Measurements from ENCODE around the gene ARFRP1.
A peak's percentile ranks its signal among the peaks of the same experiment; 100 is the strongest.

Gene ARFRP1

DNA sequence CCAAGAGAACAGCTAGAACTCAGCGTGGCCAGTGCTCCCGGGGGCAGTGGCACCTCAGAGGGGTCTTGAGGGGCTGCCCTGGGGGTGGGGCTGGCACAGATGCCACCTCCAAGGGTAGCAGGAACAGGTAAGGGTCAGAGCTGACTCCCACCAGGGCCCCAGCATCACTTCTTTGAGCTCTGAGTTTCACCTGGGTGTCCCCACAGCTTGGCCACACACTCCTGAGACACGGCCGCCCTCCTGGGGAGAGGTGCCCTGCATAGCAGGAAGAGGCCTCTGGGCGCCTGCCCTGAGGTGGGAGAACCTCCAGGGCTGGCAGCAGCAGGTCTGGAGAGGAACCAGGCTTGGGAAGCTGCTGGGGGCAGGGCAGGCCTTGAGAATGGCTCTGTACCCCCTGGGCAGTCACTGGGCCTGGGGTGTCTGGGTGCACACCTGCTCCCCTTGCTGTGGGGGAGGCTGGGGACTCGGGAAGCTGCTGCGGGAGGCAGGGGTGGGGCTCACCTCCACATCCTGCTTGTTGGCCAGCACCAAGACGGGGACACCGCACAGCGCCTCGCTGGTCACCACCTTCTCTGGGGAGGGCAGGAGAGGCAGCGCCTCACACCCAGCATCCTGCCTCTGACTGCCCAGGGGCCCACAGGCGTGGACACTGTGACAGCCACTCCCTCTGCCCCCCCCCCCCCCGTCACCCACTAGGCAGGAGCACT lies 6.3 kb downstream of the ARFRP1 start:
- DNase-seq, result no peak

DNA sequence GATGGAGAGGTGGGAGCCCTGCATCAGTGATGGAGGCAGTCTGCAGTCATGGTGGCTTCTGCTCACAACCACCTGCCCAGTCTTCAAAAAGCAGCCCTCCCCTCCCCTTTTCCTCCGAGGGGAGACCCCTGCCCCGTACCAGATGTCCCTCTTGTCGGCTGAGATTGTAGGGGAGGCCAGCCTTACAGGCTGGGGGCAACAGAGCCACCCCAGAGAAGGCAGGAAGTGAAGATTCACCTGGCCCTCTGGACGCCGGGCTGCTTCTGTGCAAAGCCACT lies 6.8 kb downstream of the ARFRP1 start:
- DNase-seq, result no peak

DNA sequence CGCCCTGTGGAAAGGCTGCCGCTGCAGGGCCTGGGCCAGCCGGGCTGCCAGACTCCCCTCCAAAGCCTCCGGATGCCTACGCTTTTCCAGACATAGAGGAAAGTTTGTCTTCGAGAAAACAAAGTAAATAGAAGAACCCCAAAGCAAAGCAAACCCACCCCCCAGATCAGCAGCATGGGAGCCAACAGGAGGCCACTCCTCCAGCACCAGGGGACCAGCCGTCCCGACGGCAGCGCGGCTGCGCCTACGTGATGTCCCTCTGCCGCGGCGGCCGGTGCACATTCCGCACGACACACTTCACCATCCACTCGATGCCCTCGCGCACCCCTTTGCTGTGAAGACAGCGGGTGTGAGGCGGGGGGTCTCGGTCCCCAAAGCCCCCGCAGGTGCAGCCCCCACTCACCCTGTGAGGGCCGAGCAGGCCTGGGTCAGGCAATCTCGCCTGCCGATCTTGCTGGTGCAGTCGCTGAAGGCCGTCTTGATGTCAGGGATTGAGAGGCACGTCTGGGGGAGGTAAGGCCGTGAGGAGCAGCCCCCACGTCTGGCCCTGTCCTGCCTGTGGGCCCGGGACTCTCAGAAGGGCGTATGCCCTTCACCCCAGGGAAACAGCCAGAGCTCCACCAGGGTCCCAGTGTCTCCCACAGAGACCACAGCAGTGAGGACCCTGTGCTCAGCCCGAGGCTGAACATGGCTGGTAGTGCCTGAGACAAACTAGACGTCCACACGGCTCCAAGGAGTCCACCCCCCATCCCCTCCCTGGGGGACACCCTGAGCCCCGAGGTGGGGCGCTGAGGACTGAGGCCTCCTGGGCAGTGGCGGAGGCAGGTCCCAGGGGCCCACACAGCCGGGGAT lies 7.4 kb downstream of the ARFRP1 start:
- DNase-seq, result no peak

DNA sequence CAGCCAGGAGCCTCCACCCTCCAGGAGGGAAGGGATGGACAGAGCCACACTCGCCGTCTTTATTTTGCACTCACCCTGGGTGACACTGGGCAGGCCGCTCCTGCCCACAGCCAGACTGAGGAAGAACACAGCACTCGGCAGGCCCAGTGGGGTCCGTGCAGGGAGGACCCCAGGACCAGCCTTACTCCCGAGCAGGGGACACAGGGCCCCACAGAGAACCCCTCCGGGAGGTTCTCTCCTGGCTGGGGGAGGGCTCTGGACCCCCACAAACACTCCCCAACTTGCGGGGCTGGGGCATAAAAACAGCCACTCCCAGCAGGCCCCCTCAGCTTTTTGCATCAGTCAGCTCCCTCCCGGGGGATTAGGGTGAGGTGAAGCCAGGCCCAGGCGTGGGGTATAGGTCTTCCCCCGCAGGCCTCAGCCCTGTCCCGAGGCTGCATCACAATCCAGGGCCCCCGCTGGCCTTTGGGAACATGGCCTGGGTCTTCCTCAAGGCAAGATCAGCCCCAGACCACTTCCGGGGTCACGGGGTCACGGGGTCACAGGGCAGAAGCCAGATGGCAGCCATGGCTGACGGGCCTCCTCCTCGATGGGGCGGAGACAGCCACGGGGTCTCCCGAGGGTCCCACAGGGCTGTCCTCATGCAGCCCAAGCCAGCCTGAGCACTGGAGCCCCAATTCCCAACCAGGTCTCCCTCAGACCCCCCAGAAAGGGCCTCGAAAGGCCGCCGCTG lies 8.1 kb downstream of the ARFRP1 start:
- no peak for DNase-seq

DNA sequence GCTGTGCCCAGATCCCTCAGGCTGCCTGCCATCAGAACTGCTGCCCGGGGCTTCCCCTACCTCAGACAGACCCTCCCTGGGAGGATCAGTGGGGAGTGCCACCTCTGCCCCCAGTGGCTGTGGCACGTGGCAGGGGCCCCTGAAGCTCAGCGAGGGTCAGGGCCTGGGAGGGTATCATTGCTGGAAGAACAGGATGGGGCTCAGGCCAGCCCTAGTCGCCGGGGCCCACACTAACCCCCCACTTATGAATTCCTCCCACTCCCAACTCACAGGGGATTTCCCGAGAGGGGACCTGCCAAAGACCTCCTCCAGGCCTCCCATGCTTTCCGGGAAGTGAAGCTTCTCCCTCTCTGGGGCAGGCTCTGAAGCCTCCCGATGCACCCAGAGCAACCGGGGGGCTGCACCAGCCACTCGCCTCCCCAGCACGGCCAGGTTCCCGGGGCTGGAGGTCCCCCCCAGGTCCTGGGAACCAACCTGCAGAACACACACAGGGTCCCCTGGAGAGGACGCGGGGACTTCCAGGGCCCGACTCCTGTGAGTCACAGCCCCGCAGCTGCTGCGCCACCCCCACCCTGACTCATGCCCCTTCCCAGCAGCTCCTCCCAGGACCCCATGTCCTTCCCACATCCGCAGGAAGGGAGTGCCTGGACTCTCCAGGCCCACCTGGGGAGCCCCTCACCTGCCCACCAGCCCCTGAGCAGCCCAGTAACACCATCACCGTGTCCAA lies 8.9 kb downstream of the ARFRP1 start:
- DNase-seq, result peak; percentile 79 to 85

DNA sequence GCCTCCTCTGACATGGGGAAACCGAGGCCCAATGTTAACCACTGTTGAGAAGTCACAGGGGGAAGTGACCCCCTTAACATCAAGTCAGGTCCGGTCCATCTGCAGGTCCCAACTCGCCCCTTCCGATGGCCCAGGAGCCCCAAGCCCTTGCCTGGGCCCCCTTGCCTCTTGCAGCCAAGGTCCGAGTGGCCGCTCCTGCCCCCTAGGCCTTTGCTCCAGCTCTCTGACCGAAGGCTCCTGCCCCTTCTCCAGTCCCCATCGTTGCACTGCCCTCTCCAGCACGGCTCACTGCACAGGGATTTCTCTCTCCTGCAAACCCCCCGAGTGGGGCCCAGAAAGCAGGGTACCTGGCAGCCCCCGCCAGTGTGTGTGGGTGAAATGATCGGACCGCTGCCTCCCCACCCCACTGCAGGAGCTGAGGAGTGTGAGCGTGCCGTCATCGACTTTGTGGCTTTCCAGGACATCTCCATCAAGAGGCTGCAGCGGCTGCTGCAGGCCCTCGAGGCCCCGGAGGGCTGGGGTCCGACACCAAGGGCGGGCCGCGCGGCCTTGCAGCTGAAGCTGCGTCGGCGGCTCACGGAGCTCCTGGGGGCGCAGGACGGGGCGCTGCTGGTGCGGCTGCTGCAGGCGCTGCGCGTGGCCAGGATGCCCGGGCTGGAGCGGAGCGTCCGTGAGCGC lies 9.8 kb downstream of the ARFRP1 start:
- no peak for DNase-seq

DNA sequence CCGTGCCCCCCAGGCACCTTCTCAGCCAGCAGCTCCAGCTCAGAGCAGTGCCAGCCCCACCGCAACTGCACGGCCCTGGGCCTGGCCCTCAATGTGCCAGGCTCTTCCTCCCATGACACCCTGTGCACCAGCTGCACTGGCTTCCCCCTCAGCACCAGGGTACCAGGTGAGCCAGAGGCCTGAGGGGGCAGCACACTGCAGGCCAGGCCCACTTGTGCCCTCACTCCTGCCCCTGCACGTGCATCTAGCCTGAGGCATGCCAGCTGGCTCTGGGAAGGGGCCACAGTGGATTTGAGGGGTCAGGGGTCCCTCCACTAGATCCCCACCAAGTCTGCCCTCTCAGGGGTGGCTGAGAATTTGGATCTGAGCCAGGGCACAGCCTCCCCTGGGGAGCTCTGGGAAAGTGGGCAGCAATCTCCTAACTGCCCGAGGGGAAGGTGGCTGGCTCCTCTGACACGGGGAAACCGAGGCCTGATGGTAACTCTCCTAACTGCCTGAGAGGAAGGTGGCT lies 10.4 kb downstream of the ARFRP1 start:
- peak; percentile 23 to 57 for DNase-seq

DNA sequence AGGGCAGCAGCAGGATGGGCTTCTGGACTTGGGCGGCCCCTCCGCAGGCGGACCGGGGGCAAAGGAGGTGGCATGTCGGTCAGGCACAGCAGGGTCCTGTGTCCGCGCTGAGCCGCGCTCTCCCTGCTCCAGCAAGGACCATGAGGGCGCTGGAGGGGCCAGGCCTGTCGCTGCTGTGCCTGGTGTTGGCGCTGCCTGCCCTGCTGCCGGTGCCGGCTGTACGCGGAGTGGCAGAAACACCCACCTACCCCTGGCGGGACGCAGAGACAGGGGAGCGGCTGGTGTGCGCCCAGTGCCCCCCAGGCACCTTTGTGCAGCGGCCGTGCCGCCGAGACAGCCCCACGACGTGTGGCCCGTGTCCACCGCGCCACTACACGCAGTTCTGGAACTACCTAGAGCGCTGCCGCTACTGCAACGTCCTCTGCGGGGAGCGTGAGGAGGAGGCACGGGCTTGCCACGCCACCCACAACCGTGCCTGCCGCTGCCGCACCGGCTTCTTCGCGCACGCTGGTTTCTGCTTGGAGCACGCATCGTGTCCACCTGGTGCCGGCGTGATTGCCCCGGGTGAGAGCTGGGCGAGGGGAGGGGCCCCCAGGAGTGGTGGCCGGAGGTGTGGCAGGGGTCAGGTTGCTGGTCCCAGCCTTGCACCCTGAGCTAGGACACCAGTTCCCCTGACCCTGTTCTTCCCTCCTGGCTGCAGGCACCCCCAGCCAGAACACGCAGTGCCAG lies 11.0 kb downstream of the ARFRP1 start, which contains the start of gene TNFRSF6B:
Gene TNFRSF6B (plus strand): TSS at position 25 of the 729 bp plus-strand sequence. CDS start 116 bp downstream, at position 141.
- peak in 1 of 2 experiments; percentile 74 for DNase-seq

DNA sequence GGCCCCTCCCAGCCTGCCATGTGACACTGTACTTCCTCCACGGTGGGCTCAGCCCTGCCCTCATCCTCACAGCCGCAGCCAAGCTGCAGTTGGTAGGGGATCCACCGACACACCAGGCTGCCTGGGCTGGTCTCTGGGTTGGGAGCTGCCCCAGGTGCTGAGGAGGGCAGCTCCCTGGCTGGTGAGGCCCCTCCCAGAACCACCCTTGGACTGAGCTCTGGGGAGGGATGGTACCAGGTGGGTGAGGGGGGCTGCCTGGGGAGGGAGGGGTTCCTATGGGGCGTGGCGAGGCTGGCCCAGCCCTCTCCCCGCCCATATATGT lies 11.5 kb downstream of the ARFRP1 start:
- DNase-seq, result peak in 1 of 2 experiments; percentile 45

DNA sequence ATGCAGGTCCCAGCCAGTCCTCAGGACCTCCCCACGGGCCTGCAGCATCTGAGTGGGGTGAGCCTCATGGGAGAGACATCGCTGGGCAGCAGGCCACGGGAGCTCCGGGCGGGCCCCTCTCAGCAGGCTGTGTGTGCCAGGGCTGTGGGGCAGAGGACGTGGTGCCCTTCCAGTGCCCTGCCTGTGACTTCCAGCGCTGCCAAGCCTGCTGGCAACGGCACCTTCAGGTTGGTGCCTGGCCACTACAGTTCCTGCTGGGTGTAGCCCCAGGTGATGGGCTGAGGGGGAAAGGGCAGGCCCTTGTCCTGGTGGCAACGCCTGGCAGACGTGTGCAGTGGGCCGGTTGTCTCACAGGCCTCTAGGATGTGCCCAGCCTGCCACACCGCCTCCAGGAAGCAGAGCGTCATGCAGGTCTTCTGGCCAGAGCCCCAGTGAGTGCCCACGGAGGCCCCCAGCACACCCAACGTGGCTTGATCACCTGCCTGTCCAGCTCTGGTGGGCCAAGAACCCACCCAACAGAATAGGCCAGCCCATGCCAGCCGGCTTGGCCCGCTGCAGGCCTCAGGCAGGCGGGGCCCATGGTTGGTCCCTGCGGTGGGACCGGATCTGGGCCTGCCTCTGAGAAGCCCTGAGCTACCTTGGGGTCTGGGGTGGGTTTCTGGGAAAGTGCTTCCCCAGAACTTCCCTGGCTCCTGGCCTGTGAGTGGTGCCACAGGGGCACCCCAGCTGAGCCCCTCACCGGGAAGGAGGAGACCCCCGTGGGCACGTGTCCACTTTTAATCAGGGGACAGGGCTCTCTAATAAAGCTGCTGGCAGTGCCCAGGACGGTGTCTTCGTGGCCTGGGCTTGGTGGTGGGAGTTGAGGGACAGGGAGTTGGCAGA lies 12.1 kb downstream of the ARFRP1 start:
- no peak for DNase-seq

DNA sequence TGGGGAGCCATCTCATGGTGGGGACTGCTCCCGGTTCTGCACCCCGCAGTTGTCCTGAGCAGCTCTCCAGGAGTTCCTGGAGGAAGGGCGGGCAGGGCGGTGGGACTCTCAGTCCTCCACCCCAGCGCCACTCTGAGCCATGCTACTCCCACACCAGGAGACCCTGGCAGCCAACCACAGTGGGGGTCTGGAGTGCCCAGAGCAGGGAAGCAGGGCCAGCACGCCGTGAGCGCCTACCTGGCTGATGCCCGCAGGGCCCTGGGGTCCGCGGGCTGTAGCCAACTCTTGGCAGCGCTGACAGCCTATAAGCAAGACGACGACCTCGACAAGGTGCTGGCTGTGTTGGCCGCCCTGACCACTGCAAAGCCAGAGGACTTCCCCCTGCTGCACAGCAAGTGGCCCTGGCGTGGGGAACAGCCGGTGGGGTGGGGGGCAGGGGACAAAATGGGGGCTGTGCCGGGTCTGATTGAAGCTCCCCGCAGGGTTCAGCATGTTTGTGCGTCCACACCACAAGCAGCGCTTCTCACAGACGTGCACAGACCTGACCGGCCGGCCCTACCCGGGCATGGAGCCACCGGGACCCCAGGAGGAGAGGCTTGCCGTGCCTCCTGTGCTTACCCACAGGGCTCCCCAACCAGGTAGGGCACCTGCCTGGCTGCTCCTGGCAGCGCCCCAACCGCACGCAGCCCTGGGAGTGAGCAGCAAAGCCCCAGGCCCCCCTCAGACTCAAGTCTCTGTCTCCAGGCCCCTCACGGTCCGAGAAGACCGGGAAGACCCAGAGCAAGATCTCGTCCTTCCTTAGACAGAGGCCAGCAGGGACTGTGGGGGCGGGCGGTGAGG lies 13.0 kb downstream of the ARFRP1 start:
- no peak for DNase-seq

DNA sequence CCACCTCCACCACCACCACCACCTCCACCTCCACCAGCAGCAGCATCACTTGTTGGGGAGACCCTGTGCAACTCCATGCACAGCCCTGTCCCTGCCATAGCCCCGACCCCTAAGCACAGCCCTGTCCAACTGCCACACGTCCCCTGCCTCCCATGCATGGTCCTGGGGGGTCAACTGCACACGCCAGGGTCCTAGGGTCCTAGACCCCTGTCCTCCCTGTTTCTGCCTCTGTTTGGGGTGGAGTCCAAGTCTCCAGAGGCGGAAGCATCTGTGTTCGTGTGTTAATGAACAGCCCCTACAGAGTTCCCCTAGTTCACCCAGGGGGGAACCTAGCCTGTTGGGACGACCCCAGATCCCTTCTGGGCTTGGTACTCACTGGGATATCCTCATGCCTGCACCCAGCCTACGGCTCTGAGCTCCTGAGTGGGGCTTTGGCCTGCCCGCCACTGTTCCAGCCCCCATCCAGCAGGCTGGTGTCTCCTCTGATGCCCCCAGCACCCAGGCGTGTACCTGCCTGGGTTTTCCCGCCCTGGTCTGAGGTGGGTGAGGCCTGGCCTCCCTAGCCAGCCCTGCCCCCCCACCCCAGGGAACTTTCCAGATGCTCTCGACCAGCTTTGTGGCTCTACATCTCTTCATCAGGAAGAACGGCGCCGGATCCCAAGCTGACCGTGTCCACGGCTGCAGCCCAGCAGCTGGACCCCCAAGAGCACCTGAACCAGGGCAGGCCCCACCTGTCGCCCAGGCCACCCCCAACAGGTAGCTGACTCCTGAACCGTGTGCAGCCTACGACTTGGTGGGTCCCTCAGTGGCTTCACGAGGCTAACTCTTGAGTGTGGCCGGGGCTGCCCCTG lies 13.8 kb downstream of the ARFRP1 start:
- no peak for DNase-seq

DNA sequence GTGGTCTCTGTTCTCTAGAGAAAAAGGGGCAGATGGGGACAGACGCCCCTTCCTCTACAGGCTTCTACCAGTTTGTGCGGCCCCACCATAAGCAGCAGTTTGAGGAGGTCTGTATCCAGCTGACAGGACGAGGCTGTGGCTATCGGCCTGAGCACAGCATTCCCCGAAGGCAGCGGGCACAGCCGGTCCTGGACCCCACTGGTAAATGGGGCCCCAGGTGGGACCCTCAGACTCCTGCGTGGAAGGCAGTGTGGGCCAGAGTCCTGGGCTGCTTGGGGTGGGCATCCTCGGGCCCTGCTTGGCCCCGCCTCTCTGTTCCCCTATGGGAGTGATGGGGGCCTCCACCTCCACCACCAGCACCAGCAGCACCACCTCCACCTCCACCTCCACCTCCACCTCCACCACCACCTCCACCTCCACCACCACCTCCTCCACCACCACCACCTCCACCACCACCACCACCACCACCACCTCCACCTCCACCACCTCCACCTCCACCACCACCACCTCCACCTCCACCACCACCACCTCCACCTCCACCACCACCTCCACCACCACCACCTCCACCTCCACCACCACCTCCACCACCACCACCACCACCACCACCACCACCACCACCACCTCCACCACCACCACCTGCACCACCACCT lies 14.6 kb downstream of the ARFRP1 start:
- no peak for DNase-seq

DNA sequence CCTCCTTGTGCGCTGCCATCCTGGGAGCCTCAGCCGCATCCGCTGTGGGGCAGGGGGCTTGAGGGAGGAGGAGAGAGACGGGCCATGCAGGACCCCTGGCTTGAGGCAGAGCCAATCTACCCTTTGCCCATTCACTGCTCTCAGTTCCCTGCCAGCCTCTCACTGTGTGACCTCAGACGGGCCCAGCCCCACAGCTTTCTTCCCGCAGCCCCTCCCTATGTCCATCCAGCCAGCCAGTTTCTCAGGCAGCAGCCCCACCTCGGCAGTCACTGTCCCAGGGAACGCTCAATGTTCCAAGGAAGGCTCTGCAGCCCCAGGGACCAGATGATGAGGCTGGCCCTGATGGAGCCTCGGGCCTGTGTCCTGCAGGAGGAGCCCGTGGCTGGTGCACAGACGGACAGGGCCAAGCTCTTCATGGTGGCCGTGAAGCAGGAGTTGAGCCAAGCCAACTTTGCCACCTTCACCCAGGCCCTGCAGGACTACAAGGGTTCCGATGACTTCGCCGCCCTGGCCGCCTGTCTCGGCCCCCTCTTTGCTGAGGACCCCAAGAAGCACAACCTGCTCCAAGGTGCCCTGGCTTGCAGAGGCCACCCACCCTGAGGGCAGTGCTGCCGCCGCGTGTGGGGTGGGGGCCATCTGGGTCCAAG lies 15.2 kb downstream of the ARFRP1 start:
- peak in 1 of 2 experiments; percentile 59 for DNase-seq

DNA sequence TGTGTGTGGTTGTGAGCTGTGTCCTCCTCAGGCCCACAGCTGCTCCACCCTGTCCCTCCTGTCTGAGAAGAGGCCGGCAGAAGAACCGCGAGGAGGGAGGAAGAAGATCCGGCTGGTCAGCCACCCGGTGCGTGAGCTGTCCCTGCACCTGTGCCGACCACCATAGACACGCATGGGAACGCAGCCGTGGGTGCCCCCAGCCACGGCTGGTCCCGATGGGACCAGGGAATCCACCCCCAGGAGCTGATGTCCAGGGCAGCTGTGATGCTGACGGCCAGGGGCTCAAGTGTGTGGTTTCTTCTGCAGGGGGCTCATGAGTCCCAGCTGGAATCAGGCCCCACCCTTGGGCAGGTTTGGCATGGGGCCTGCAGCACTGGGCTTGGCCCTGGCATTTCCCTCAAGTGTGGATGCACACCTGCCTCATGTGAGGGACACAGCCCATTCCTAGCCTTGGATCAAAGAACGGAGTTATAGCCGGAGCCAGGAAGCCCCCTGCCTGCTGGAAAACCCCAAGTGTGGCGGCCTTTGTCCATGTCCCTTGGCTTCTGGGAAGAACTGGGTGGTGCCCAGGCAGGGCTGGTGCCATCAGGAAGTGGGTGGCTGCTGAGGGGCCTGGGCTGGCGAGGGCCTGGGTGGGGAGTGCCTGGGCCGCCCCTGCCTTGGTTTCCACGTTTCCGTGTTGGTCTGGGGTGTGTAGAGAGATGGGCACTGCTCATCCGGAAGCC lies 15.9 kb downstream of the ARFRP1 start:
- no peak for DNase-seq

DNA sequence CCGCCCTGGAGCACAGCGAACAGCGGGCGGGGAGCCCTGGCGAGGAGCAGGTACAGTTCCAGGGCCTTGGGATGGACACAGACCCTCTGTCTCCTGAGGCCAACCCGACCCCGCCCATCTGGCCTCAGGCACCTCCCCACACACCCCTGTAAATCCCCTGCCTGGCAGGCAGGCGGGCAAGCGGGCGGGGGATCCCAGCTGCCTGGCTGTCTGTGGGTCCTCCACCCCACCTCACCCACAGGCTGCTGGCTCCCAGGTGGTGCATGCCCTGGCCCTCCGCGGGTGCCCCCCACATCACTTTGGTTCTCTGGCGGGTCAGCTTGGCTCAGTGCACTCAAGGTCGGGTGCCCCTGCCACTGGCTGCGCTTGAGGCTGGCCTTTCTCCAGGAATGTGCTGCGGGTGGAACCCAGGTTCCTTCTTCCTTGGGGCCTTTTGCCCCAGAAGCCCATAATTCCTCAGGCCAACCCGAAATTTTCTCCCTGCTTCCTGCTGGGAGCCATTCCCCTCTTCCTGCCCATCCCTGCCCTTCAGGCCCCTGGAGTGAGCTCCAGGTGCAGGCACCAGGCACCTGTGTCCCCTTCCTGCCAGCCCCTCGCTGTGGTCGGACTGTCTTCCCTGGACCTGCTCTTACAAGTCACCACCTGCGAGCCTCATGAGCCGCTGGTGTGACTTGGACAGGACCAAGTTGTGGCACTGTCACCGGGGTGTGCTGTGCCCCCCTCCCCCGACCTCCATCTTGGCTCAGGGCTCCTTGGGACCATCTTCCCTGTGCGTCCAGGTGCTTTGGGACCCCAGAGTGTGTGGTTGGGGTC lies 16.7 kb downstream of the ARFRP1 start:
- no peak for DNase-seq
